Activated naive CD8-positive, alpha-beta T cell treated with anti-CD3 and anti-CD28 coated beads, Interleukin-2, amount 10 ng/mL, durations not matched to agents 7 days and 5 days (primary cell): ENCODE measurements around the gene LINGO1. TPM values are rescaled to one million over a fixed set of nuclear protein-coding genes. Genes with fewer than 3 reads are reported as not detected.

ENCODE experiments used
- ATAC-seq: fragments of 150-1000 bp; cut with Tn5 transposase; one replicate; pipeline ENCODE4 v1.10.0; 2021; ENCODE audit warnings: low read depth, moderate library complexity
- POLR2A ChIA-PET: fragments of 350-600 bp; sonication (Branson Sonifier 250); formaldehyde crosslinking; loops from one replicate; lab custom pipeline; 2021; ENCODE audit warnings: antibody characterized with exemption; lab: Charles Lee
- DNase-seq: peaks from one replicate; pipeline ENCODE4 v3.0.0; 2021
- H3K27ac Mint-ChIP-seq: one replicate; pipeline ENCODE4 v1.8.0; 2022; ENCODE audit warnings: mild to moderate bottlenecking, mixed read lengths
- H3K27me3 Mint-ChIP-seq: one replicate; pipeline ENCODE4 v1.8.0; 2022; ENCODE audit warnings: mild to moderate bottlenecking, moderate library complexity, mixed read lengths
- H3K36me3 Mint-ChIP-seq: one replicate; pipeline ENCODE4 v1.8.0; 2021; ENCODE audit warnings: mild to moderate bottlenecking, mixed read lengths
- H3K4me1 Mint-ChIP-seq: one replicate; pipeline ENCODE4 v1.8.0; 2021; ENCODE audit warnings: mixed read lengths
- H3K4me3 Mint-ChIP-seq: one replicate; pipeline ENCODE4 v1.8.0; 2022; ENCODE audit warnings: mild to moderate bottlenecking, moderate library complexity, mixed read lengths
- H3K9me3 Mint-ChIP-seq: one replicate; pipeline ENCODE4 v1.8.0; 2021; ENCODE audit warnings: mixed read lengths
- total RNA-seq, 2 experiments: library from RNA; stranded (reverse); gene quantifications; one replicate each; pipeline ENCODE4 v1.2.3, GENCODE V29; 2021

LINGO1 gene
- total RNA-seq, 2 experiments from 2014 or later, result not detected

DNA sequence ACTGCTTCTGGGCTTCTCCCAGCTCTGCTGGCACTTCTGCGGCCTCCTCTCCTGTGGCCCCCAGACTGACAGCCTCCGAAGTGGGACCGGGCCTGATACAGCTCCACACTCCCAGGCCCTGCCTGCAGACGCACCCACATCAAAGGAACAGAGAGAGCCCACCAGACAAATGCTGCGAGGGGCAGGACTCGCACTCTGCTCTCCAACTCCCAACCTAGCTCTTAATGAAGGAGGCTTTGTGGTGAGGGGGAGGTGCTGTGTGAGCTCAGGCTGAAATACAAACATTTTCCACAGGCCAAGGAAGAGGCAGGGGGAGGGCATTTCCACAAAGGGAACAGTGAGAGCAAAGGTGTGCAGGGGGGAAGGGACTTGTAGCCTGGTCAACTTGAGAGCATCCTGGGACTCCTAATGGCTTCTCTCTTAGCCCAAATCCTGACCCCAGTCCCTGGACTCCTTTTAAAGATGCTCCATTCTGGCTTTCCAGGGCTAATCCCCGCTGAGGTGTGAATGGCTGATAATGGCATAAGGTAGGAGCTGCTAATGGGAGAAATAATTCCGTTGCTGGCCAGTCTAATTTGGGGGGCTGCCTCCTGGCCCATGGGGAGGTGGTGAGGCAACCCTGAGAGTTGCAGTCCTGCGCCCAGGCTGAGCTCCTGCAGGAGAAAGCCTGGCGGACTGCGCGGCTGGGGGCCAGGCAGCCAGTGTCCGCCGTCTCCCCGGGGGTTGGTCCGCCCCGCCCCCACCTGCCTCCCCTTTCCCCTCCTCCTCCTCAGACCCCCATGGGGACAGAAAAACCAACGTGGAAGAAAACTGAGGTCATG is 9.6 kb downstream of the LINGO1 start:
- Mint-ChIP-seq H3K27ac (no peak overlapping the region), H3K27me3 (peaks cover 7% of the 10 kb centered on the region), H3K36me3 (no peaks in the 10 kb centered on the region), H3K4me3 (no peak overlapping the region), H3K4me1 (no peaks in the 10 kb centered on the region), H3K9me3 (no peaks in the 10 kb centered on the region)
- DNase-seq (no peak), ATAC-seq (no peak)
- POLR2A ChIA-PET, result no interaction called here

DNA sequence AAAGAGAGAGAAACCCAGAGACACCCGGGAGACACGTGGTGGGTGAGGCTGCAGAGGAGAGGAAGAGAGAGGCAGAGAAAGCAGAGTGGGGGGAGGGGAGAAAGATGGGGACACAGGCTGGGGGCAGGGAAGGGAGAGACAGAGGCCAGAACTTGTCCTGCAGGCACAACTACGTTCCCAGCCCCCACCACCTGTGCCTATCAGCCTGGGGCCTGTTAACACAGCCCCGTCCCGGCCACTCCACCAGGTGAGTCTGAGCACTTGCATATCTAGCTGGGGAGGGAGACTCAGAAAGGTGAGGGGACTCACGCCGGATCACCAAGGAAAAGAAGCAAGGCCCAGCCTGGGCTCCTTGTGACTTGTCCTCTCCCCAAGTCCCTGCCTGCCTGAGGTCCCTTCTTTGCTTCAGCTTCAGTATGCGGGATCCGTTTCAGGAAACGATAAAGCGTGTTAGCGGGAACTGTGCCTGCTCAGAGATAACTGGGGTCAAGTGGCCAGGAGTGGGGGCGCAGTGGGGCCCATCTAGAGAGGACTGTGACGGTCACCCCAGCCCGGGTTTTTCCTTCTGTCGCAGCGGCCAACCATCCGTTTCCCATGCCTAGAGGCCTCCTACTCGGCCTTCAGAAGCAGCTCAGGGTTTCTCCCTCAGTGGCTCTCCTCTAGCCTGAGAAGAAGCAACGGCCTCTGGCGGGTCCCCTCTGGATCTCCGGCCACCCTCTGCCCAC is 10.3 kb downstream of the LINGO1 start:
- POLR2A ChIA-PET, result no interaction called here
- H3K36me3 Mint-ChIP-seq, result no peaks in the 10 kb centered on the region
- H3K27me3 Mint-ChIP-seq, result peaks cover 5% of the 10 kb centered on the region
- H3K4me3 Mint-ChIP-seq, result no peak overlapping the region
- ATAC-seq (no peak), DNase-seq (no peak)
- H3K9me3 Mint-ChIP-seq, result no peaks in the 10 kb centered on the region
- H3K27ac Mint-ChIP-seq, result no peak overlapping the region
- H3K4me1 Mint-ChIP-seq, result no peaks in the 10 kb centered on the region

DNA sequence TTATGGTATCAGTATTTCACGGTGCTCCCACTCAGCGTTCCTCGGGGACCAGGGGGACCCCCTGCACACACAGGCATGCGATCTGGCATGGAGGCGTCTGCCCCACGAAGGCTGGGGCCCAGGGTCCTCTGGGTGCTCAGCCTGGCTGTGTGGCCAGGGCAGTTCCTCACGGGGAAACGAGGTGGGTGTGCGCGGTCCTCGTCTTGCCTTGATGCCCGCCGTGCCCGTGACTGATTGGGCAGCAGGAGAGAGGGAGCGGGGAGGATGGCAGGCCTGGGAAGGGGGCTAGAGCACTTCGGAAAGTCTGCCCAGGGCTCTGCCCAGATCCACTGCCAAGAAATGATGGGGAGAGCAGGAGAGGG is 10.9 kb downstream of the LINGO1 start:
- Mint-ChIP-seq H3K27me3 (peaks cover 5% of the 10 kb centered on the region), H3K27ac (no peak overlapping the region), H3K4me3 (no peak overlapping the region), H3K9me3 (no peaks in the 10 kb centered on the region), H3K36me3 (no peaks in the 10 kb centered on the region), H3K4me1 (no peaks in the 10 kb centered on the region)
- no peak for DNase-seq
- POLR2A ChIA-PET, result no interaction called here
- no peak for ATAC-seq

DNA sequence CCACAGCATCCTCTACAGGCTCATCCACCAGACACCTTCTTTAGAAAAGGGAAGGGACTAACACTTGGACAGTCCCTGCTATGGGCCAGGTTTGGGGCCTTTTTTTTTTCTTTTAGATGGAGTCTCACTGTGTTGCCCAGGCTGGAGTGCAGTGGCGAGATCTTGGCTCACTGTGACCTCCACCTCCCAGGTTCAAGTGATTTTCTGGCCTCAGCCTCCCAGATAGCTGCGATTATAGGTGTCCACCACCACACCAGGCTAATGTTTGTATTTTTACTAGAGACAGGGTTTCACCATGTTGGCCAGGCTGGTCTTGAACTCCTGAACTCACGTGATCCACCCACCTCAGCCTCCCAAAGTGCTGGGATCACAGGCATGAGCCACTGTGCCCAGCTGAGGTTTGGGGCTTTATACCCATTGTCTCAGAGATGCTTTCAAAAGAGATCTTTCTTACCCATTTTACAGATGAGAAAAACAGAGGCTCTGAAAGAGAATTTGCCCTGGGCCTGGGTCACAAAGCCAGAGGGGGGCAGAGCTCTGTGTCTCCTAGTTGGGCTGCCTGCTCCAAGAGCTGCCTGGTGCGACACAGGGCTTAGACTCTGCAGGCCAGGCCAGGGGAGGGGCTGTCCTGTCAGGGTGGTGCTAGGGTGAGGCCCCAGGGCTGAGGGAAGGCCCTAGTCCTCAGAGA is 11.6 kb downstream of the LINGO1 start:
- no peak overlapping the region for H3K4me3 Mint-ChIP-seq
- ATAC-seq (no peak), DNase-seq (no peak)
- POLR2A ChIA-PET, result no interaction called here
- H3K27me3 Mint-ChIP-seq, result peaks cover 2% of the 10 kb centered on the region
- no peaks in the 10 kb centered on the region for H3K4me1 Mint-ChIP-seq
- H3K27ac Mint-ChIP-seq, result no peak overlapping the region
- H3K36me3 Mint-ChIP-seq, result no peaks in the 10 kb centered on the region
- H3K9me3 Mint-ChIP-seq, result no peaks in the 10 kb centered on the region

DNA sequence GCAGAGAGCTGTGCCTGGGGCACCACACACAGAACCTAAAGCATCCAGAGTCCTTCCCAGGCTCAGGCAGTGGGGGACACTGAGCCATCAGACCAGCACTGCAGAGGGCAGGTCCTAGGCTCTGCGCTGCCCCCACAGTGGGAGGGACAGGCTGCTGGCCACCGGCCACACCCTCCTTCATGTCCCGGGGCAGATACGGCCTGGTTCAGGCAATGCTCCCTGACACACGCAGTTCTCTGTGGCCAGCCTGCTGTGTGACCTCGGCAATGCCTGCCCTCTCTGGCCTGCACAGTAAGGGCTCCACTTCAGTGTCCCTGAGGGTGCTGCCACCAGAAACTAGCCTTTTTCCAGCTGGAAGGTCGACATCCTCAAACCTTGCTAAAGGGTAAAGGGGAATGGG is 12.4 kb downstream of the LINGO1 start:
- no peak overlapping the region for H3K4me3 Mint-ChIP-seq
- no peaks in the 10 kb centered on the region for H3K4me1 Mint-ChIP-seq
- H3K9me3 Mint-ChIP-seq, result no peaks in the 10 kb centered on the region
- DNase-seq (no peak), ATAC-seq (no peak)
- H3K36me3 Mint-ChIP-seq, result no peaks in the 10 kb centered on the region
- H3K27me3 Mint-ChIP-seq, result peaks cover 2% of the 10 kb centered on the region
- no peak overlapping the region for H3K27ac Mint-ChIP-seq
- POLR2A ChIA-PET, result no interaction called here

DNA sequence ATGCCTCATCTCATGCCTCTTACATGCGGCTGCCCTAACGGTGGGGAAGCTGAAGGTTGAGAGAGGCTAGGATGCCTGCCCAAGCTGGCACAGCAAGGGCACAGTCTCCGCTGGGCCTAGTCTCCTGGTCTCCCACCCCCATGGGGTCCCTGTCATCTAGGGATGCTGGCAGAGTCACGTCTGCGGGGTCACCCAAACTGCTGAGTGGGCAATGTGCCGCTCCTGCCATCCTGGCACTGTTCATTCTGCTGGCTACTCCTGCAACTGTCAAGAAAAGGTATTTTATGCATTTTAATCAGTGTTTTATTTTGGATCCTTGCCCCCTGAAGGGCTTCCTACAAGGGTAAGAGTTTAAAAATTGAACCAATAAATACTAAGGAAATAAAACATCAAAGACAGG is 12.8 kb downstream of the LINGO1 start:
- no peak overlapping the region for H3K27ac Mint-ChIP-seq
- no peaks in the 10 kb centered on the region for H3K4me1 Mint-ChIP-seq
- peaks cover 2% of the 10 kb centered on the region for H3K27me3 Mint-ChIP-seq
- POLR2A ChIA-PET, result no interaction called here
- DNase-seq (no peak), ATAC-seq (no peak)
- H3K9me3 Mint-ChIP-seq, result no peaks in the 10 kb centered on the region
- no peaks in the 10 kb centered on the region for H3K36me3 Mint-ChIP-seq
- no peak overlapping the region for H3K4me3 Mint-ChIP-seq

DNA sequence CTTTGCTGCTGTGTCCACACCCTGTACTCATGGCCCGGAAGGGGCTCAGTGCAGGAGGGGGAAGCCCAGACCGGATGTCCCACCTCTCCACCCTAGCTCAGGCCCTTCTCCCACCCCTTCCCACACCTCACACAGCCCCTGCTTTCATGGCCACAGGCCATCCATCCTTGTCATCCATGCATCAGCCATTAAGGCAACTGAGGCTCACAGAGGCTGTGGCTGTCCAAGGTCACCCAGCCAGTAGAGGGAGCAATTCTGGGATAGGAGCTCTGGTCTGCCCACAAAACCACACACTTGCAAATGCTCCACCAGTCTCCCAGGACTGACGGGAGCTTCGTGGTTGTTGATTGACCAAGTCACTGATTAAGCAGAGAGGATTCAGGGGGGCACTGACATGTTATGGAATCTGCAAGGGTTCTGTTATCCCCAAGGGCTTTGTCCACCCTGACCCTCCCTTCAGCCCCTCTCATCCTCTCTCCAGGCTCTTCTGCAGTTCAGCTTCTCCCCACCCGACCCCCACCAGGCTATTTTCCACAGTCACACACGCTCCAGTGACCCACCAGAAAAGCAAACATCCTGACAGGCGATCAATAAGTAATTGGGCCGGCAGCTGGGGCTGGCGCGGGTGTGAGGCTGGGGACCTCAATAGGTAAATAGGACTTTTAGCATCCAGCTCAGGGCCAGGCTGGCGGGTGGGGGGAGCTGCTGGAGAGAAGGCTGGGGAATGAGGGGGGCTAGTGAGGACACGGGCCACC is 15.1 kb downstream of the LINGO1 start:
- Mint-ChIP-seq H3K9me3 (no peaks in the 10 kb centered on the region), H3K27me3 (peaks cover 2% of the 10 kb centered on the region), H3K36me3 (no peaks in the 10 kb centered on the region), H3K4me1 (no peaks in the 10 kb centered on the region), H3K4me3 (no peak overlapping the region), H3K27ac (no peak overlapping the region)
- POLR2A ChIA-PET, result no interaction called here
- DNase-seq (no peak), ATAC-seq (no peak)

DNA sequence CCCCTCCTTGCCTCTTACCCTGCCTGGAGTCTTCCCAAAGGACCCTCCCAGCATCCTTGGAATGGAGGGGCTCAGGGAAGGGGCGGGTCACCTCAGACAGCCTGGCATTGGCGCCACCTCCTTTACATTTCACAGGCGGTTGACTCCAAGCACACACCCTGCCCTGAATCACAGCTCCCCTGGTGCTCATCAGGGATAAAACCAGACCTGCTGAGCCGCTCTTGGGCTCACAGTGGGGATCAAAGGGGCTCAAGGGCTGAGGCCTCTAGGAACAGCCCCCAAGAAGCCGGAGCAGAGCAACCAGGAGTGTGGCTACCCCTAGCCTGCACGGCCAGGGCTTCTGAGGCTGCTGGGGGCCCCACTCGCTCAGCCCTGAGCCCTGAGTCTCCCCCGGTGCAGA is 16.6 kb downstream of the LINGO1 start:
- no peak overlapping the region for H3K27ac Mint-ChIP-seq
- H3K27me3 Mint-ChIP-seq, result peaks cover 2% of the 10 kb centered on the region
- no peak overlapping the region for H3K4me3 Mint-ChIP-seq
- no peaks in the 10 kb centered on the region for H3K36me3 Mint-ChIP-seq
- no peak for ATAC-seq
- no peaks in the 10 kb centered on the region for H3K9me3 Mint-ChIP-seq
- no peak for DNase-seq
- POLR2A ChIA-PET, result no interaction called here
- H3K4me1 Mint-ChIP-seq, result no peaks in the 10 kb centered on the region

DNA sequence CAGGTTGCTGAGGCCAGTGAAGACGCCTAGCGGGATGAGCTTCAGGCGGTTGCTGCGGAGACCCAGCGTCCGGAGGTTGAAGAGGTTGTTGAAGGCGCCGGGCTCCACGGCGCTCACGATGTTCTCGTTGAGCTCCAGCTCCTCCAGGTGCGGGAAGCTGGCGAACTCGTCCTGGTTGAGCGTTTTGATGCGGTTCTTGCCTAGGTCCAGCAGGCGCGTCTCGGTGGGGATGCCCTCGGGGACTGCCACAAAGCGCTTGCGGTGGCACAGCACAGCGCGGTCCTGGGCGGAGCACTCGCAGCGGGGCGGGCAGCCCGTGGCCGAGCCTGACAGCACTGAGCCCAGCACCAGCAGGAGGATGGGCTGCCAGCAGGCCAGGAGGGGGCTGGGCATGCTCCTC is 17.2 kb downstream of the LINGO1 start:
- ATAC-seq (no peak), DNase-seq (no peak)
- POLR2A ChIA-PET, result no interaction called here
- Mint-ChIP-seq H3K27ac (no peak overlapping the region), H3K9me3 (no peaks in the 10 kb centered on the region), H3K4me3 (no peak overlapping the region), H3K36me3 (no peaks in the 10 kb centered on the region), H3K27me3 (peaks cover 2% of the 10 kb centered on the region), H3K4me1 (no peaks in the 10 kb centered on the region)

DNA sequence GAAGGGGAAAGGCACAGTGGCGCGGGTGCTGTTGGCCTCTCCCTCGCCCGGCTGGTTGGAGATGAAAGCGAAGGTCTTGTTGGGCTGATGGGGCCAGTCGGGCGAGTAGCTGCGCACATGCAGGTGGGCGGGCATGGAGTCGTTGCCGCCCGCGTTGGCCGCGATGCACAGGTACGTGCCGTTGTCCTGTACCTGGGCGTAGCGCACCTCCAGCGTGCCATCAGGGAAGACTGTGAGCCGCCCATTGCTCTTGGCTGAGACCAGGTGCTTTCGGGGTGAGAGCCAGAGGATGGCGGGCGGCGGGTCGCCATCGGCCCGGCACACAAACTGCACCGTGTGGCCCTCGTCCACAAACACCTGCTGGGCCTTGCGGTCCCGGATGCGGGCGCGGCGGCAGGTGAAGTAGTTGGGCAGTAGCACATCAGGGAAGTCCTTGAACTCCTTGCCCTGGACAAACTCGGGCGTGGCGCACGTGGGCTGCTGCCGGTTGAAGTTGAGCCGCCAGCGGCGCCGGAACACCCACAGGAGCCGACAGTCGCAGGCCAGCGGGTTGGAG is 18.4 kb downstream of the LINGO1 start:
- Mint-ChIP-seq H3K27me3 (peaks cover 2% of the 10 kb centered on the region), H3K27ac (no peak overlapping the region), H3K4me3 (no peak overlapping the region), H3K9me3 (no peaks in the 10 kb centered on the region), H3K36me3 (no peaks in the 10 kb centered on the region), H3K4me1 (no peaks in the 10 kb centered on the region)
- DNase-seq (no peak), ATAC-seq (no peak)
- POLR2A ChIA-PET, result no interaction called here

DNA sequence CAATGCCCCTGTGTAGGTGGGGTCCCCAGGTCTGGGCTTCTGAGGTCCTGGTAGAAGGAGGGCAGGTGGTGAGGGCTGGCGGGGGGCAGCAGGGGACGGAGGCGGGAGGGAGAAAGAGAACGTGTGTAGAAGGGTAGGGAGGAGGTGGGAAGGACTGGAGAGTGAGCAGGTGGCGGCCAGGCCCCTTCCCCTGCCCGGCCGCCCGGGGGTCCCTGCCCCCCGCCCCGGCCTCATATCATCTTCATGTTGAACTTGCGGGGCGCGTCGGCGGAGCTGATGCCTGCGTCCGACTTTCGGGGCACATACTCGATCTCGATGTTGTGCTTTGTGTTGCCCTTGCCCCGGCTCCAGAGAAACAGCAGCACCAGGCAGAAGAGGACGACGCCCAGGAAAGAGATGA is 18.9 kb downstream of the LINGO1 start:
- Mint-ChIP-seq H3K9me3 (no peaks in the 10 kb centered on the region), H3K4me1 (no peaks in the 10 kb centered on the region), H3K27me3 (peaks cover 2% of the 10 kb centered on the region), H3K27ac (no peak overlapping the region), H3K4me3 (no peak overlapping the region), H3K36me3 (no peaks in the 10 kb centered on the region)
- ATAC-seq (no peak), DNase-seq (no peak)
- POLR2A ChIA-PET, result no interaction called here

DNA sequence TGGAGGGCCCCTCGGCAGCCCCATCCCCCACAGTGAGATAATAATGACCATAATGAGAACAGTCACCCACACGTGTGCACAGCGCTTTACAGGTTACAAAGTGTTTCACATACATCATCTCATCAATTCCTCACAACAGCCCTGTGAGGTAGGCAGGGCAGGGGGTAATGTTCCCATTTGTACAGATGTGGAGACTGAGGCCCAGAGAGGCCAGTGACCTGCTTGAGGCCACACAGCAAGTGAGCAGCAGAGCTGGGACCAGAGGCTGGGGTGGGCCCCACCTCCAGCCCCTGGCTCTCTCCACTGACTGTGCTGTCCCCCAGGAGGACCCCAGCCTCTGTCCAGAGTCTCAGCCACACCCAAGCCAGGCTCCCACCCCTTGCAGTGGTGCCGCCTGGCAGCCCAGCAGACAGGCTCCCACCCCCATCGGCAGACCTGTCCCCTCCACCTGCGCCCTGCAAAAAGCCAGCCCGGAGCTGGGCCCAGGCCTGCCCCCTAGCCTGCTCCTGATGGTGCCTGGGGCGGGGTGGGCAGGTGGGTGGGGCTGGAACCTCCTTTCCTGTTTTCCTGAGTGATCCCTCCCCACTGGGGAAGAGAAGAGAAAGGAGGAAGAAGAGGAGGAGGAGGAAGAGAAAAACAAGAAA is 19.6 kb downstream of the LINGO1 start:
- no peak for ATAC-seq
- no peak for DNase-seq
- Mint-ChIP-seq H3K27me3 (no peaks in the 10 kb centered on the region), H3K4me3 (no peak overlapping the region), H3K9me3 (no peaks in the 10 kb centered on the region), H3K27ac (no peak overlapping the region), H3K4me1 (no peaks in the 10 kb centered on the region), H3K36me3 (no peaks in the 10 kb centered on the region)
- POLR2A ChIA-PET, result no interaction called here

DNA sequence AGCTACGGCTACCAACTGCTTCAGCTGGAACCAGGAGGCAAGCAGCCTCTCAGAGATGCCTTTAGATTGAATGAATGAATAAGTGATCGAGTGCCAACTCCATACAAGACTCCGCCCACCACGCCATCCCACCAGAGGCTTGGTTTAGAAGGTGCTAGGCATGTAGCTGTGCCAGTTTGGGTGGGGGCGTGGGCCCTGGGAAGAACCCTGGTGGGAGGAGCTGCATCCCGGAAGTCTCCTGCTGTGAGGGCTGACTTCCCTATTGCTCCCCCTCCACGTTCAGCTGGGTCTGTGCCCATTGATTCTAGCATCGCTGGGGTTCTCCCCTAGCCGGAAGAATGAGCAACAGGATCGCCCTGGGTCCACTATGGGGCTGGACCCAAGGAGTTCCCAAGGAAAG is 20.9 kb downstream of the LINGO1 start:
- Mint-ChIP-seq H3K36me3 (no peaks in the 10 kb centered on the region), H3K27ac (no peak overlapping the region), H3K27me3 (no peaks in the 10 kb centered on the region), H3K4me3 (no peak overlapping the region), H3K4me1 (no peaks in the 10 kb centered on the region), H3K9me3 (no peaks in the 10 kb centered on the region)
- POLR2A ChIA-PET, result no interaction called here
- ATAC-seq (no peak), DNase-seq (no peak)
